ENCODE measurements around the gene CBX7.
A peak's percentile ranks its signal among the peaks of the same experiment; 100 is the strongest.

Gene CBX7

GRCh38 chr22:39094717-39095389, 57.6 kb downstream of the CBX7 start:
- no peak for DNase-seq (ENCODE audit: low spot score)
- Histone ChIP-seq H3K27ac (ENCODE audit: poor library complexity, severe bottlenecking) (no peak overlapping the region), H3K27me3 (ENCODE audit: insufficient read depth, poor library complexity, severe bottlenecking) (no peaks in the 10 kb centered on the region), H3K36me3 (ENCODE audit: low read depth) (no peaks in the 10 kb centered on the region), H3K4me1 (ENCODE audit: insufficient read depth, poor library complexity, severe bottlenecking) (peaks cover 35% of the 10 kb centered on the region), H3K9me3 (ENCODE audit: severe bottlenecking) (no peaks in the 10 kb centered on the region), H3K4me3 (ENCODE audit: severe bottlenecking) (no peak overlapping the region)
- ATAC-seq (ENCODE audit: low read depth): no peak
- TF ChIP-seq CTCF (IDR thresholded peaks at IDR 0.05; ENCODE audit: poor library complexity, severe bottlenecking): no peak

GRCh38 chr22:39092111-39092862, 60.2 kb downstream of the CBX7 start:
- H3K27me3 ChIP-seq (ENCODE audit: insufficient read depth, poor library complexity, severe bottlenecking): no peaks in the 10 kb centered on the region
- peaks cover 24% of the 10 kb centered on the region for H3K4me1 ChIP-seq (ENCODE audit: insufficient read depth, poor library complexity, severe bottlenecking)
- no peak overlapping the region for H3K4me3 ChIP-seq (ENCODE audit: severe bottlenecking)
- DNase-seq (ENCODE audit: low spot score) (no peak), ATAC-seq (ENCODE audit: low read depth) (no peak)
- TF ChIP-seq CTCF (IDR thresholded peaks at IDR 0.05; ENCODE audit: poor library complexity, severe bottlenecking): no peak
- no peak overlapping the region for H3K27ac ChIP-seq (ENCODE audit: poor library complexity, severe bottlenecking)
- H3K9me3 ChIP-seq (ENCODE audit: severe bottlenecking): no peaks in the 10 kb centered on the region
- no peaks in the 10 kb centered on the region for H3K36me3 ChIP-seq (ENCODE audit: low read depth)

- H3K9me3 ChIP-seq (ENCODE audit: severe bottlenecking): no peaks in the 10 kb centered on the region
- ATAC-seq (ENCODE audit: low read depth) (no peak), DNase-seq (ENCODE audit: low spot score) (no peak)
- H3K36me3 ChIP-seq (ENCODE audit: low read depth): no peaks in the 10 kb centered on the region
- no peak overlapping the region for H3K4me3 ChIP-seq (ENCODE audit: severe bottlenecking)
- peaks cover 16% of the 10 kb centered on the region for H3K4me1 ChIP-seq (ENCODE audit: insufficient read depth, poor library complexity, severe bottlenecking)
- TF ChIP-seq CTCF (IDR thresholded peaks at IDR 0.05; ENCODE audit: poor library complexity, severe bottlenecking): no peak
- no peaks in the 10 kb centered on the region for H3K27me3 ChIP-seq (ENCODE audit: insufficient read depth, poor library complexity, severe bottlenecking)
- H3K27ac ChIP-seq (ENCODE audit: poor library complexity, severe bottlenecking): peak overlapping the region; percentile 66
Measured at GRCh38 chr22:39091126-39092081, 61.1 kb downstream of the CBX7 start.

GRCh38 chr22:39090426-39091064, 61.9 kb downstream of the CBX7 start:
- TF ChIP-seq CTCF (IDR thresholded peaks at IDR 0.05; ENCODE audit: poor library complexity, severe bottlenecking): no peak
- H3K4me1 ChIP-seq (ENCODE audit: insufficient read depth, poor library complexity, severe bottlenecking): peaks cover 16% of the 10 kb centered on the region
- ATAC-seq (ENCODE audit: low read depth) (peak; percentile 88), DNase-seq (ENCODE audit: low spot score) (peak; percentile 90)
- H3K9me3 ChIP-seq (ENCODE audit: severe bottlenecking): no peaks in the 10 kb centered on the region
- H3K4me3 ChIP-seq (ENCODE audit: severe bottlenecking): no peak overlapping the region
- H3K36me3 ChIP-seq (ENCODE audit: low read depth): no peaks in the 10 kb centered on the region
- peak overlapping the region; percentile 66 for H3K27ac ChIP-seq (ENCODE audit: poor library complexity, severe bottlenecking)
- H3K27me3 ChIP-seq (ENCODE audit: insufficient read depth, poor library complexity, severe bottlenecking): no peaks in the 10 kb centered on the region
